Panc1 (cell line): ENCODE measurements around the gene PDPK1.

ENCODE experiments used
- POLR2AphosphoS5 ChIP-seq: IDR thresholded peaks from 2 replicates; pipeline ENCODE4 v1.6.1; 2012; ENCODE audit warnings: mild to moderate bottlenecking, low read depth, low read length, moderate library complexity
- SIN3A ChIP-seq: IDR thresholded peaks from 2 replicates; pipeline ENCODE4 v1.6.1; 2012; ENCODE audit warnings: low read depth, mild to moderate bottlenecking, low read length, moderate library complexity, borderline replicate concordance; ENCODE audit not compliant: insufficient read depth
- TCF7L2 ChIP-seq: IDR thresholded peaks from 2 replicates; pipeline ENCODE4 v1.6.1; 2011; ENCODE audit warnings: mild to moderate bottlenecking, low read depth, low read length, inconsistent platforms
- TF ChIP-seq, protein P1 (sequence below): fragments of 450-650 bp; IDR thresholded peaks from 2 replicates; pipeline ENCODE4 v1.5.1; 2017; ENCODE audit warnings: mild to moderate bottlenecking
- TF ChIP-seq, protein P2 (sequence below), 2 experiments: IDR thresholded peaks; 2 replicates each; pipeline ENCODE4 v1.6.1; 2011 to 2012; ENCODE audit warnings: low read depth in 2 of 2, control low read depth in 1 of 2, low read length in 1 of 2, mild to moderate bottlenecking in 1 of 2, moderate library complexity in 1 of 2; ENCODE audit not compliant: insufficient read depth in 1 of 2

DNA sequence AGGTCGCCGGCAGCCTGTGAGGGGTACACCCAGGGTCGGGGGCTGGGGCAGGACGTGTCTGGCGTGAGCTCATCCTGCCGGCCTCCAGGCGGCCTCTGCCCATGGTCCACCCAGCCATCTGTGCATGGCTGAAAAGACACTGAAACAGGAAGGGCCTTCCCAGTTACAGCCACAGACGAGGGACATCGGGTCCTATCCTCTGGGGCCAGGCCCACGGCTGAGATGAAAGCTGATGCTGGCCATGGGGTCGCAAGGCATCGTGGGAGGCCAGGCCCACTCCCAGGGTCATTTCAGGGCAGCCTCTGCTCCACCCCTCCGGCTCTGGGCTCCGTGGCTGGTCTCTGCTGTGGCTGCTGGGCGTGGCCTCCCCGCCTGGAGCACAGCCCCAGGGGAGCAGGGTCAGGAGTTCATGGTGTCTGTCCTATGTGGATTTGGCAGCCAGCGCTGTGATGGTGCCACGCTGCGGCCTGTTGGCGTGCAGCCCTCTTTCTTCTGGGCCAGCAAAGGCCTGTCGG, 40.6 kb upstream of the PDPK1 start:
- TF ChIP-seq, protein P1, sequence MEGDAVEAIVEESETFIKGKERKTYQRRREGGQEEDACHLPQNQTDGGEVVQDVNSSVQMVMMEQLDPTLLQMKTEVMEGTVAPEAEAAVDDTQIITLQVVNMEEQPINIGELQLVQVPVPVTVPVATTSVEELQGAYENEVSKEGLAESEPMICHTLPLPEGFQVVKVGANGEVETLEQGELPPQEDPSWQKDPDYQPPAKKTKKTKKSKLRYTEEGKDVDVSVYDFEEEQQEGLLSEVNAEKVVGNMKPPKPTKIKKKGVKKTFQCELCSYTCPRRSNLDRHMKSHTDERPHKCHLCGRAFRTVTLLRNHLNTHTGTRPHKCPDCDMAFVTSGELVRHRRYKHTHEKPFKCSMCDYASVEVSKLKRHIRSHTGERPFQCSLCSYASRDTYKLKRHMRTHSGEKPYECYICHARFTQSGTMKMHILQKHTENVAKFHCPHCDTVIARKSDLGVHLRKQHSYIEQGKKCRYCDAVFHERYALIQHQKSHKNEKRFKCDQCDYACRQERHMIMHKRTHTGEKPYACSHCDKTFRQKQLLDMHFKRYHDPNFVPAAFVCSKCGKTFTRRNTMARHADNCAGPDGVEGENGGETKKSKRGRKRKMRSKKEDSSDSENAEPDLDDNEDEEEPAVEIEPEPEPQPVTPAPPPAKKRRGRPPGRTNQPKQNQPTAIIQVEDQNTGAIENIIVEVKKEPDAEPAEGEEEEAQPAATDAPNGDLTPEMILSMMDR, result no peak
- no peak for TF ChIP-seq POLR2AphosphoS5
- TF ChIP-seq, protein P2, sequence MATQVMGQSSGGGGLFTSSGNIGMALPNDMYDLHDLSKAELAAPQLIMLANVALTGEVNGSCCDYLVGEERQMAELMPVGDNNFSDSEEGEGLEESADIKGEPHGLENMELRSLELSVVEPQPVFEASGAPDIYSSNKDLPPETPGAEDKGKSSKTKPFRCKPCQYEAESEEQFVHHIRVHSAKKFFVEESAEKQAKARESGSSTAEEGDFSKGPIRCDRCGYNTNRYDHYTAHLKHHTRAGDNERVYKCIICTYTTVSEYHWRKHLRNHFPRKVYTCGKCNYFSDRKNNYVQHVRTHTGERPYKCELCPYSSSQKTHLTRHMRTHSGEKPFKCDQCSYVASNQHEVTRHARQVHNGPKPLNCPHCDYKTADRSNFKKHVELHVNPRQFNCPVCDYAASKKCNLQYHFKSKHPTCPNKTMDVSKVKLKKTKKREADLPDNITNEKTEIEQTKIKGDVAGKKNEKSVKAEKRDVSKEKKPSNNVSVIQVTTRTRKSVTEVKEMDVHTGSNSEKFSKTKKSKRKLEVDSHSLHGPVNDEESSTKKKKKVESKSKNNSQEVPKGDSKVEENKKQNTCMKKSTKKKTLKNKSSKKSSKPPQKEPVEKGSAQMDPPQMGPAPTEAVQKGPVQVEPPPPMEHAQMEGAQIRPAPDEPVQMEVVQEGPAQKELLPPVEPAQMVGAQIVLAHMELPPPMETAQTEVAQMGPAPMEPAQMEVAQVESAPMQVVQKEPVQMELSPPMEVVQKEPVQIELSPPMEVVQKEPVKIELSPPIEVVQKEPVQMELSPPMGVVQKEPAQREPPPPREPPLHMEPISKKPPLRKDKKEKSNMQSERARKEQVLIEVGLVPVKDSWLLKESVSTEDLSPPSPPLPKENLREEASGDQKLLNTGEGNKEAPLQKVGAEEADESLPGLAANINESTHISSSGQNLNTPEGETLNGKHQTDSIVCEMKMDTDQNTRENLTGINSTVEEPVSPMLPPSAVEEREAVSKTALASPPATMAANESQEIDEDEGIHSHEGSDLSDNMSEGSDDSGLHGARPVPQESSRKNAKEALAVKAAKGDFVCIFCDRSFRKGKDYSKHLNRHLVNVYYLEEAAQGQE (IDR thresholded peaks at IDR 0.05; ENCODE audit: insufficient read depth in 1 of 2, low read depth in 2 of 2, low read length in 1 of 2), result no peak
- TF ChIP-seq SIN3A, result no peak
- TF ChIP-seq TCF7L2, result no peak
